Measurements from ENCODE around the gene CD302. TPM values are rescaled to one million over a fixed set of nuclear protein-coding genes. Genes with fewer than 3 reads are reported as not detected.

Gene CD302
- total RNA-seq, 2 donors from 2014 or later = 27.3 to 28.7 TPM

DNA sequence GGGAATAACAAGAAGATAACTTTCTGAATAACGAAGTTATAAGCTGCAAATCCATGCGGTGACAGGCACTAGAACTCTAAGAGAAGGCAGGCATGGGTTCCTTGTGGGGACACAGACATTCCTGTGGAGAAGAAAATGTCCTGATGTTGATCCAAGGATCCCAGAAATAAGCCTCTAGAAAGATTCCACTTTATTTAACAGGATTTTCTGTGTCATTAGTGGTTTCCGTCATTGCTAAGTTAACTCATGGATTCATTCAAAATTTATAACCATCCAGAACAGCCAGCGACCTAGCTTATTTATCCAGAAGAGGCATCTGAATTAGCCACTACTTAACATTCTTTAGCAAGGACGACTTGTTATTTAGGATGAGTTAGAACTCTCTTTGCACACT is 10.0 kb upstream of the CD302 start:
- TF ChIP-seq, protein P1, sequence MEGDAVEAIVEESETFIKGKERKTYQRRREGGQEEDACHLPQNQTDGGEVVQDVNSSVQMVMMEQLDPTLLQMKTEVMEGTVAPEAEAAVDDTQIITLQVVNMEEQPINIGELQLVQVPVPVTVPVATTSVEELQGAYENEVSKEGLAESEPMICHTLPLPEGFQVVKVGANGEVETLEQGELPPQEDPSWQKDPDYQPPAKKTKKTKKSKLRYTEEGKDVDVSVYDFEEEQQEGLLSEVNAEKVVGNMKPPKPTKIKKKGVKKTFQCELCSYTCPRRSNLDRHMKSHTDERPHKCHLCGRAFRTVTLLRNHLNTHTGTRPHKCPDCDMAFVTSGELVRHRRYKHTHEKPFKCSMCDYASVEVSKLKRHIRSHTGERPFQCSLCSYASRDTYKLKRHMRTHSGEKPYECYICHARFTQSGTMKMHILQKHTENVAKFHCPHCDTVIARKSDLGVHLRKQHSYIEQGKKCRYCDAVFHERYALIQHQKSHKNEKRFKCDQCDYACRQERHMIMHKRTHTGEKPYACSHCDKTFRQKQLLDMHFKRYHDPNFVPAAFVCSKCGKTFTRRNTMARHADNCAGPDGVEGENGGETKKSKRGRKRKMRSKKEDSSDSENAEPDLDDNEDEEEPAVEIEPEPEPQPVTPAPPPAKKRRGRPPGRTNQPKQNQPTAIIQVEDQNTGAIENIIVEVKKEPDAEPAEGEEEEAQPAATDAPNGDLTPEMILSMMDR (IDR thresholded peaks at IDR 0.05) = no peak
- no peaks in the 10 kb centered on the region for H3K4me1 ChIP-seq
- H3K27me3 ChIP-seq = no peaks in the 10 kb centered on the region
- DNase-seq (ENCODE audit: low spot score) = no peak
- no peak overlapping the region for H3K27ac ChIP-seq
- no peaks in the 10 kb centered on the region for H3K9me3 ChIP-seq
- no peak overlapping the region for H3K4me3 ChIP-seq
- no peaks in the 10 kb centered on the region for H3K36me3 ChIP-seq

DNA sequence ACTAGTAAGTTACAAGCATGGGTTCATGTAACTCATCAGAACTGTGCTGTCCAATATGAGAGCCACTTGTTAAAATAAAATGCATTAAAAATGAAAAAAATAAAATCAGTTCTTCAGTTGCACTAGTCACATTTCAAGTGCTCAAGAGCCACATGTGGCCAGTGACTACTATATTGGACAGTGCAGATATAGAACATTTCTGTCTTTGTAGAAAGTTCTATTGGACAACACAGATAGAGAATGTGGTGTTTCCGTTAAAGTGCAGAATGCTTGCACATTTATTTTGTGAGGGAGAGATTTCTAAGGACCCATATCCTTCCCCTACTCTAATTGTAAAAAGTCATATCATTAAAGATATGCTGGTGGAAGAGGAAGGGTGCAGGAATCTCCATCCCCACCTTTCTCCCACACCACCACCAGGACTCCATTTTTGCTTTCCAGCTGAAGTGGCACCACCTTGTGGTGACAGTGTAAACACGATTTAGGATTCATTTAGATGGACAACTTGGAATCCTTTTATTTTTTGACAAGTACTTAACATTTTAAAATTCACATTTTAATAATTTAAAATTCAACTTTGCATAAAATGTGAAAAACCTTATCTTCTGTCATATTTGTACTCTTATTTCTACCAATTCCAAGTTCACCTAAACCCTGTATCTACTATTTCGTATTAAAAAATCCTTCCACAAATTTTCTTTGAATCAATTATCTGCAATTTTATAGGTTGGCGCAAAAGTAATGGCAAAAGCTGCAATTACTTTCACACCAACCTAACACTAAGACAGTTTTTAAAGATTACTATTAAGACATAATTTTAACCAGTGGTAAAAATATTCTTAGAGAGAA is 9.4 kb upstream of the CD302 start:
- H3K27ac ChIP-seq = no peak overlapping the region
- DNase-seq (ENCODE audit: low spot score) = no peak
- no peaks in the 10 kb centered on the region for H3K9me3 ChIP-seq
- no peaks in the 10 kb centered on the region for H3K36me3 ChIP-seq
- no peaks in the 10 kb centered on the region for H3K27me3 ChIP-seq
- TF ChIP-seq, protein P1 (IDR thresholded peaks at IDR 0.05) = peak; percentile 76 to 80
- H3K4me1 ChIP-seq = no peaks in the 10 kb centered on the region
- no peak overlapping the region for H3K4me3 ChIP-seq

DNA sequence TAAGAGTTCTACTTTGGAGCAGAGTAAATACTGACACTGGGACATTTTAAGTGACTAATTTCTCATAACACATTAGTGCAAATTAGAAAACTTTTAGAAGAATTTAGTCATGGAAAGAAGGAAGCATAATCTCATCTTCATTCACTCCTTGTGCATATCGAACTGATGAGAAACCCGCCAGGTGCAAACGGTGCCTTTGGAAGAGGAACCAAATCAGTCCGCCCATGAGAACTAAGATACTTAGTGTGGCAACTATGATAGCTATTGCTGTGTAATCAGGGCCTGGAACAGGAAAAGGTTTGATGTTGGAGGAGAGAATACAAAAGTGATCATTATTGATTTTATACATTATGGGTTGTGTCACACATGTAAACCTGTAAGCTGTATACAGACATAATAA is 6.9 kb upstream of the CD302 start:
- Histone ChIP-seq H3K4me1 (no peaks in the 10 kb centered on the region), H3K27ac (no peak overlapping the region), H3K27me3 (no peaks in the 10 kb centered on the region), H3K36me3 (no peaks in the 10 kb centered on the region), H3K9me3 (no peaks in the 10 kb centered on the region), H3K4me3 (no peak overlapping the region)
- DNase-seq (ENCODE audit: low spot score) = no peak
- TF ChIP-seq, protein P1 (IDR thresholded peaks at IDR 0.05) = no peak

DNA sequence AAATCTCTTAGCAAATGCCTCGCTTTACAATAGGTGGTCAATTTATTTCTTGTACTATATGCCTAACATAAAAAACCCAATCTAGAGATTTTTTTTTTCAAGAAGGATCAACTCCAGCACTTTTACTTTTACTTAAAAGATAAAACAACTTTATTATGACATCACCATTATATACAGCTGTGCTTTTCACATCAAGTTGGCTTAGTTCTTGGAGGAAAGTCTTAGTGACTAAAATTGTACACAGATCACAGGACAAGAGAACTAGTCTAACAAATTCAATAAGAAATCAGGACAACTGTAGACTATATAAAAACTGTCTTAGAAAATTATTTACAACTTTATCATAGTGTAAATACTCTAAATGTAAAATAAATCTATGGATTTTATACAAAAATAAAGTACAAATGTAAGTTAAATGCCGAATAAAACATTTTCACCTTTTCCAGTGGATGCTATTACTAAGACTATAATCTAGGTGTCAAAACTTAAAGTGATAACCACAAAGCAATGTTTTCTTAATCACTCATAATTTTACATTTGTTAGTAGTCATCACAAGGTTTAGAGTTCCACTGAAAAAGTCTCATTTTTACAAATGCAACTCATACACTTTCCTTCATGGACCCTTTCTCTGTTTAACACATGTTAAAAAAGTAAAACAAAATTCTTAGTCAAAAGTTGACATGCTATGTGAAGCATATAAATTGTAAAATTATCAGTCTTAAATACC is 5.4 kb upstream of the CD302 start:
- Histone ChIP-seq H3K27ac (no peak overlapping the region), H3K4me3 (no peak overlapping the region), H3K27me3 (no peaks in the 10 kb centered on the region), H3K4me1 (no peaks in the 10 kb centered on the region), H3K9me3 (no peaks in the 10 kb centered on the region), H3K36me3 (no peaks in the 10 kb centered on the region)
- DNase-seq (ENCODE audit: low spot score) = no peak
- TF ChIP-seq, protein P1 (IDR thresholded peaks at IDR 0.05) = no peak

DNA sequence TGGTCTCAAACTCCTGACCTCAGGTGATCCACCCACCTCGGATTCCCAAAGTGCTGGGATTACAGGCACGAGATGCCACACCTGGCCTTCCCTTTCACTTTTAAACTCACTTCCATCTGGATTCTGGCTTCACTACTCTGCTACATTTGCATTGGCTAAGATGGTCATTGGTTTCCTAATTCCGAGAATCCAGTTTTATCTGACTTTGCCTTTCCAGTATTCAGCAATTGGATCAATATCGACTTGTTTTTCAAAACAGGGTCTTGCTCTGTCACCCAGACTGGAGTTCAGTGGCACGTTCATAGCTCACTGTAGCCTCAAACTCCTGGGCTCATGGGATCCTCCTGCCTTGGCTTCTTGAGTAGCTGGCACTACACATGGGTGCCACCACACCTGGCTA is 4.7 kb upstream of the CD302 start:
- no peaks in the 10 kb centered on the region for H3K36me3 ChIP-seq
- TF ChIP-seq, protein P1 (IDR thresholded peaks at IDR 0.05) = no peak
- no peak for DNase-seq (ENCODE audit: low spot score)
- H3K27me3 ChIP-seq = no peaks in the 10 kb centered on the region
- H3K4me1 ChIP-seq = no peaks in the 10 kb centered on the region
- no peak overlapping the region for H3K4me3 ChIP-seq
- H3K9me3 ChIP-seq = no peaks in the 10 kb centered on the region
- no peak overlapping the region for H3K27ac ChIP-seq
